GM06990 (cell line): ENCODE results near the gene PFN3.
"Not testable (repeated sequence)": the region's sequence is repeated elsewhere in the genome, so short reads cannot be mapped to it uniquely, and the experiment has no call there.

ENCODE experiments used
- DNase-seq: peaks from one replicate; pipeline ENCODE4 v3.0.0-alpha.2; 2011; ENCODE audit not compliant: insufficient read length; ENCODE audit errors: extremely low read depth
- H3K27me3 ChIP-seq: replicated peaks from 2 replicates; pipeline ENCODE4 v1.6.0; 2011; ENCODE audit warnings: low read length; ENCODE audit not compliant: control insufficient read depth, insufficient read depth
- H3K36me3 ChIP-seq: 2 replicates; pipeline ENCODE4 v1.5.1; 2011; ENCODE audit warnings: low read length; ENCODE audit not compliant: control insufficient read depth, insufficient read depth
- H3K4me3 ChIP-seq: replicated peaks from 2 replicates; pipeline ENCODE4 v1.5.1; 2011; ENCODE audit warnings: low read depth, mild to moderate bottlenecking, control low read depth, low read length
- TF ChIP-seq, protein P1 (sequence below): IDR thresholded peaks from 2 replicates; pipeline ENCODE4 v1.5.1; 2011; ENCODE audit warnings: low read length, control low read depth, mild to moderate bottlenecking, inconsistent platforms; ENCODE audit not compliant: insufficient read depth, poor library complexity, severe bottlenecking

PFN3 gene

DNA sequence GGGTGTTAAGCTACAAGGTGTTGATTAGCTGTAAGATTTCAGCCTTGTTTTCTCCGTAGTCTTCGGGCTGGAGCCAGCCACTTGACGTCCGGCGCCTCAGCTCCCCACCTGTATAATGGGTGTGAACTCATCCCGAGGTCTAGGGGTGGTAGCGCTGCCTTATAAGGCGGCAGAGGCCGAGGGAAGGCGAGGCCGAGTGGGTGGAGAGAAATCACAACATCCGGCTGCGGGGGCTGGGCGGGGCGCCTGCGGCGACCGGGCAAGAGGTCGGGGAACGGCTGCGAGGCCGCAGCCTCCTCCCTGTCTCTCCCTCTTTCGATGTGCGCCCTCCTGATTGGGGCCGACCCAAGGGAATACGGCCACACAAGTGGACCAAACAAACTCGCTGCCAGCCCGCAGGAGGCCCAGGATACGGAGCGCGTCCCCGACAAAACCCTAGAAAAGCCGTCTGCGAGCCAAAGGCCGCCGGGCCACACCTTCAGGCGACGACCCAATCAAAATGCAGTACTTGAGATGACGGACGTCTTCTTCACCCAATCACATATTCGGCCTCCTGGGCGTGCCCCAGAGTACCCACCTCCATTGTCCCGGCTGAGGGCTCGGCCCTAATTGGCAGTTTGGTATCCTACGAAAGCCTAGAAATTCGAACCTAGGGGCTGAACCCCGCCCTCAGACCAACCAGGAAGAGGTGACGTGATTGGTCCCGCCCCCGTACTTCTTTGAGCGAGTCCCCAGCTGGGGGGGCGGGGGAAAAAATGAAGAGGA is 25.5 kb upstream of the PFN3 start:
- H3K27me3 ChIP-seq: no peaks in the 10 kb centered on the region
- peak; percentile 98 for DNase-seq
- peaks cover 3% of the 10 kb centered on the region for H3K36me3 ChIP-seq
- TF ChIP-seq, protein P1, sequence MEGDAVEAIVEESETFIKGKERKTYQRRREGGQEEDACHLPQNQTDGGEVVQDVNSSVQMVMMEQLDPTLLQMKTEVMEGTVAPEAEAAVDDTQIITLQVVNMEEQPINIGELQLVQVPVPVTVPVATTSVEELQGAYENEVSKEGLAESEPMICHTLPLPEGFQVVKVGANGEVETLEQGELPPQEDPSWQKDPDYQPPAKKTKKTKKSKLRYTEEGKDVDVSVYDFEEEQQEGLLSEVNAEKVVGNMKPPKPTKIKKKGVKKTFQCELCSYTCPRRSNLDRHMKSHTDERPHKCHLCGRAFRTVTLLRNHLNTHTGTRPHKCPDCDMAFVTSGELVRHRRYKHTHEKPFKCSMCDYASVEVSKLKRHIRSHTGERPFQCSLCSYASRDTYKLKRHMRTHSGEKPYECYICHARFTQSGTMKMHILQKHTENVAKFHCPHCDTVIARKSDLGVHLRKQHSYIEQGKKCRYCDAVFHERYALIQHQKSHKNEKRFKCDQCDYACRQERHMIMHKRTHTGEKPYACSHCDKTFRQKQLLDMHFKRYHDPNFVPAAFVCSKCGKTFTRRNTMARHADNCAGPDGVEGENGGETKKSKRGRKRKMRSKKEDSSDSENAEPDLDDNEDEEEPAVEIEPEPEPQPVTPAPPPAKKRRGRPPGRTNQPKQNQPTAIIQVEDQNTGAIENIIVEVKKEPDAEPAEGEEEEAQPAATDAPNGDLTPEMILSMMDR: no peak
- peak overlapping the region; percentile 68 for H3K4me3 ChIP-seq

GRCh38 chr5:177425196-177425800 is 24.8 kb upstream of the PFN3 start:
- Histone ChIP-seq H3K36me3 (peaks cover 2% of the 10 kb centered on the region), H3K27me3 (no peaks in the 10 kb centered on the region), H3K4me3 (peak overlapping the region; percentile 68)
- no peak for DNase-seq
- TF ChIP-seq, protein P1: no peak

DNA sequence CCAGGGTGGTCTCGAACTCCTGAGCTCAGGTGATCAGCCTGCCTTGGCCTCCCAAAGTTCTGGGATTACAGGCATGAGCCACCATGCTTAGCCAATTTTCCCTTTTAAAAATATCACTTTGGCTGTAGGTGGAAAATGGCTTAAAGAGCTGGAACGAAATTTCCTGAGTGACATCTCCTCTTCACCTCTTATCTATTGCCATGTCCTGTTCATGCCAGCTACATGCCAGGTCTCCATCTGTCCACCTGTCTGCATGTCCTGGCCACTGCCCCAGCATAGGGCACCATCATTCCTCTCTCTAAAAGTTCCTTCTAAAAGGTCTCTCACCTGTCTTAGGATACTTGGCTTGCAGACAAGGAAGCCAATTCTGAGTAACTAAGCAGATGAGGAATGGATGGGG is 23.2 kb upstream of the PFN3 start:
- Histone ChIP-seq H3K27me3 (no peaks in the 10 kb centered on the region), H3K36me3 (peaks cover 2% of the 10 kb centered on the region; the same call in 1 of the 2 replicates), H3K4me3 (no peak overlapping the region)
- no peak for DNase-seq
- TF ChIP-seq, protein P1: no peak

DNA sequence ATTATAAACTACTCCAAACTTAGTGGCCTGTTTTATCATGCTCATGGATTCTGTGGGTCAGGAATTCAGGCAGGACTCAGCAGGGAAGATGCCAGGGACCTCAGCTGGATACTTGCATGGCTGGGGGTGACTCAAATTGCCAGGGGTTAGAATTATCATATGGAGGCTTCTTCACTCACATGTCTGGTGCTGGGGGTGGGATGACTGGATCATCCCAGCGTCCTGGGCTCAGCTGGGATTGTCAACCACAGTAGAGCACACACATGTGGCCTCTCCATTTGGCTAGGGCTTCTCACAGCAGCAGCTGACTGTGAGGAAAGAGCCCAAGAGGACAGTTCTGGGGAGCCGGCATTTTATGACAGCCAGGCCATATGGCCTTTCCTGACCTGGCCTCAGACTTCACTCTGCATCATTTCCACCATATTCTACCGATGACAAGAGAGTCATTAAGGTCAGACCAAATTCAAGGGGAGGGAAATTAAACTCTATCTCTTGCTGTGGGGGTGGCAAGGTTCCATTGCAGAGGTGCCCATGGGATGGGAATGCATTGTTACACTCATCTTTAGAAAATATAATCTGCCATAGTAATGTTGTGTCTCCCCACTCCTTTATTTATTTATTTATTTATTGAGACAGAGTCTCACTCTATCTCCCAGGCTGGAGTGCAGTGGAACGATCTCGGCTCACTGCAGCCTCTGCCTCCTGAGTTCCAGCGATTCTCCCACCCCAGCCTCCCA is 20.8 kb upstream of the PFN3 start:
- H3K36me3 ChIP-seq: no peaks in the 10 kb centered on the region
- TF ChIP-seq, protein P1: no peak
- no peak overlapping the region for H3K4me3 ChIP-seq
- DNase-seq: no peak
- no peaks in the 10 kb centered on the region for H3K27me3 ChIP-seq

- H3K27me3 ChIP-seq, DNase-seq, H3K36me3 ChIP-seq, H3K4me3 ChIP-seq: not testable (repeated sequence)
These were observed 20.0 kb upstream of the PFN3 start for GRCh38 chr5:177420472-177420871.

DNA sequence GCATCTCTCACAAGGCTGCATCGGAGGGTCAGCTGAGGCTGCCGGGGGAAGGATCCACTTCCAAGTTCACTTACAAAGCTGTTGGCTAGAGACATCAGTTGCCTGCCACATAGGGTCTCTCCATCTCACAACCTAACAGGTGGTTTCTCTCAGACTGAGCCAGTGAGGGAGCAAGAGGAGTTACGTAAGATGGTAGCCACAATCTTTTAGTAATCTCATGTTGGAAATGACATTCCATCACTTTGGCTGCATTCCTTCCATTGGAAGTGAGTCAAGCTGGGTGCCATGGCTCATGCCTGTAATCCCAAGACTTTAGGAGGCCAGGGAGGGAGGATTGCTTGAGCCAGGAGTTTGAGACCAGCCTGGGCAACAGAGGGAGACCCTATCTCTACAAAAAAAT is 18.6 kb upstream of the PFN3 start:
- Histone ChIP-seq H3K27me3 (no peaks in the 10 kb centered on the region), H3K36me3 (no peaks in the 10 kb centered on the region), H3K4me3 (no peak overlapping the region)
- TF ChIP-seq, protein P1: no peak
- DNase-seq: no peak

GRCh38 chr5:177417081-177417480 is 16.6 kb upstream of the PFN3 start:
- H3K36me3 ChIP-seq, H3K27me3 ChIP-seq, H3K4me3 ChIP-seq, DNase-seq: not testable (repeated sequence)
